ENCODE data around the gene DRAXIN. TPM values are rescaled to one million over a fixed set of nuclear protein-coding genes. Genes with fewer than 3 reads are reported as not detected.

The DRAXIN gene
- total RNA-seq, 3 donors from 2014 or later (not counting 1 experiment from before 2014, with no cell fraction given) = 10.9 to 24.9 (median 12.1) TPM

- Mint-ChIP-seq H3K36me3 (no peaks in the 10 kb centered on the region), H3K27me3 (ENCODE audit: low read depth in 2 of 2) (no peaks in the 10 kb centered on the region), H3K4me1 (peaks cover 0 to 27% of the 10 kb centered on the region in 2 donors), H3K27ac (no peak overlapping the region), H3K4me3 (no peak overlapping the region), H3K9me3 (no peaks in the 10 kb centered on the region)
- intact Hi-C loops (cut with micrococcal nuclease) = no loop called here
- DNase-seq = no peak
- H3K4me3 ChIP-seq (ENCODE audit: low read length) = no peak overlapping the region
- no peaks in the 10 kb centered on the region for H3K27me3 ChIP-seq (ENCODE audit: control insufficient read depth, insufficient read depth, low read length)
- H3K4me1 ChIP-seq (ENCODE audit: control insufficient read depth, insufficient read depth, low read length) = peaks cover 11% of the 10 kb centered on the region
- no peak overlapping the region for H3K27ac ChIP-seq (ENCODE audit: low read length)
- no peak for ATAC-seq
- 89% methylated on average over 10 of the region's 10 CpGs for WGBS (ENCODE audit: insufficient coverage)
- peaks cover 41% of the 10 kb centered on the region for H3K36me3 ChIP-seq (ENCODE audit: control insufficient read depth, insufficient read depth, low read length)
- no peak for TF ChIP-seq CTCF (IDR thresholded peaks at IDR 0.05)
- H3K9me3 ChIP-seq (ENCODE audit: control insufficient read depth, insufficient read depth, low read length) = no peaks in the 10 kb centered on the region
These were observed 16.2 kb upstream of the DRAXIN start for GRCh38 chr1:11675325-11675724.

GRCh38 chr1:11676386-11677103 is 15.0 kb upstream of the DRAXIN start:
- H3K4me1 Mint-ChIP-seq = peaks cover 0 to 34% of the 10 kb centered on the region in 2 donors
- 95% methylated on average over 9 of the region's 10 CpGs for WGBS (ENCODE audit: insufficient coverage)
- H3K27me3 Mint-ChIP-seq (ENCODE audit: low read depth in 2 of 2) = no peaks in the 10 kb centered on the region
- DNase-seq = no peak
- Histone ChIP-seq H3K27me3 (ENCODE audit: control insufficient read depth, insufficient read depth, low read length) (no peaks in the 10 kb centered on the region), H3K9me3 (ENCODE audit: control insufficient read depth, insufficient read depth, low read length) (no peaks in the 10 kb centered on the region), H3K36me3 (ENCODE audit: control insufficient read depth, insufficient read depth, low read length) (peaks cover 37% of the 10 kb centered on the region), H3K4me3 (ENCODE audit: low read length) (no peak overlapping the region), H3K27ac (ENCODE audit: low read length) (no peak overlapping the region), H3K4me1 (ENCODE audit: control insufficient read depth, insufficient read depth, low read length) (peaks cover 16% of the 10 kb centered on the region)
- H3K9me3 Mint-ChIP-seq = no peaks in the 10 kb centered on the region
- no peak for TF ChIP-seq CTCF (IDR thresholded peaks at IDR 0.05)
- H3K4me3 Mint-ChIP-seq = no peak overlapping the region
- no peaks in the 10 kb centered on the region for H3K36me3 Mint-ChIP-seq
- H3K27ac Mint-ChIP-seq = no peak overlapping the region
- intact Hi-C loops (cut with micrococcal nuclease) = no loop called here
- ATAC-seq = no peak

GRCh38 chr1:11678442-11678841 is 13.1 kb upstream of the DRAXIN start:
- peaks cover 23% of the 10 kb centered on the region for H3K4me1 ChIP-seq (ENCODE audit: control insufficient read depth, insufficient read depth, low read length)

More at GRCh38 chr1:11678442-11678841, 13.1 kb upstream of the DRAXIN start:
- peaks cover 22% of the 10 kb centered on the region for H3K36me3 ChIP-seq (ENCODE audit: control insufficient read depth, insufficient read depth, low read length)
- H3K4me3 ChIP-seq (ENCODE audit: low read length) = no peak overlapping the region
- intact Hi-C loops (cut with micrococcal nuclease) = no loop called here
- TF ChIP-seq CTCF (IDR thresholded peaks at IDR 0.05) = no peak
- Mint-ChIP-seq H3K36me3 (no peaks in the 10 kb centered on the region), H3K27me3 (ENCODE audit: low read depth in 2 of 2) (no peaks in the 10 kb centered on the region), H3K9me3 (no peaks in the 10 kb centered on the region), H3K4me3 (peak overlapping the region; percentile 60), H3K27ac (peak overlapping the region in 1 of 2 donors; percentile 38), H3K4me1 (peaks cover 5 to 33% of the 10 kb centered on the region in 2 donors)
- 100% methylated on average over 2 of the region's 2 CpGs for WGBS (ENCODE audit: insufficient coverage)
- H3K27ac ChIP-seq (ENCODE audit: low read length) = no peak overlapping the region
- no peak for DNase-seq
- H3K9me3 ChIP-seq (ENCODE audit: control insufficient read depth, insufficient read depth, low read length) = no peaks in the 10 kb centered on the region
- no peaks in the 10 kb centered on the region for H3K27me3 ChIP-seq (ENCODE audit: control insufficient read depth, insufficient read depth, low read length)
- ATAC-seq = no peak
